Osteoblast (primary cell): ENCODE measurements around the gene ZC3H18. TPM values are rescaled to one million over a fixed set of nuclear protein-coding genes. Genes with fewer than 3 reads are reported as not detected.

Experiments
- DNase-seq: peaks from one replicate; pipeline ENCODE4 v3.0.0; 2011; ENCODE audit warnings: low spot score, mixed read lengths; ENCODE audit not compliant: insufficient read length; ENCODE audit errors: missing footprints
- H2AFZ ChIP-seq: 2 replicates; pipeline ENCODE4 v1.6.0; 2011; ENCODE audit warnings: mild to moderate bottlenecking, low read length
- H3K27ac ChIP-seq: 2 replicates; pipeline ENCODE4 v1.5.1; 2011; ENCODE audit warnings: mild to moderate bottlenecking, low read depth, low read length, moderate library complexity
- H3K27me3 ChIP-seq: 2 replicates; pipeline ENCODE4 v1.6.0; 2012; ENCODE audit warnings: mild to moderate bottlenecking, control low read depth, inconsistent platforms, low read length, moderate library complexity; ENCODE audit not compliant: insufficient read depth
- H3K36me3 ChIP-seq: 2 replicates; pipeline ENCODE4 v1.5.1; 2011; ENCODE audit warnings: mild to moderate bottlenecking, low read length, control low read depth, moderate library complexity; ENCODE audit not compliant: insufficient read depth
- H3K4me1 ChIP-seq: 2 replicates; pipeline ENCODE4 v1.5.1; 2011; ENCODE audit warnings: mild to moderate bottlenecking, low read length, control low read depth, moderate library complexity; ENCODE audit not compliant: insufficient read depth
- H3K4me2 ChIP-seq: 2 replicates; pipeline ENCODE4 v1.6.0; 2011; ENCODE audit warnings: mild to moderate bottlenecking, low read length; ENCODE audit not compliant: insufficient read depth
- H3K4me3 ChIP-seq: fragments of 200-600 bp; sonication (generic); 3 replicates; pipeline ENCODE4 v1.5.1; 2012; ENCODE audit warnings: mild to moderate bottlenecking, low read length, inconsistent platforms; ENCODE audit not compliant: insufficient read depth
- H3K79me2 ChIP-seq: 2 replicates; pipeline ENCODE4 v1.6.0; 2012; ENCODE audit warnings: mild to moderate bottlenecking, low read length, control low read depth, inconsistent platforms; ENCODE audit not compliant: insufficient read depth
- H3K9me3 ChIP-seq: 2 replicates; pipeline ENCODE4 v1.5.1; 2011; ENCODE audit warnings: low read depth, low read length, control low read depth
- H4K20me1 ChIP-seq: 2 replicates; pipeline ENCODE4 v1.6.0; 2012; ENCODE audit warnings: mild to moderate bottlenecking, low read length, control low read depth; ENCODE audit not compliant: insufficient read depth
- total RNA-seq: library from RNA; depleted of rRNA; stranded (reverse); fragments of >200 nt; gene quantifications from 2 replicates; pipeline ENCODE4 v1.2.3, GENCODE V29; 2012
- TF ChIP-seq, protein P1 (sequence below): IDR thresholded peaks from 2 replicates; pipeline ENCODE4 v1.5.1; 2011; ENCODE audit warnings: mild to moderate bottlenecking, low read depth, low read length, moderate library complexity; ENCODE audit errors: extremely low read depth

Gene ZC3H18
- total RNA-seq, 1 donor = 10.9 TPM

DNA sequence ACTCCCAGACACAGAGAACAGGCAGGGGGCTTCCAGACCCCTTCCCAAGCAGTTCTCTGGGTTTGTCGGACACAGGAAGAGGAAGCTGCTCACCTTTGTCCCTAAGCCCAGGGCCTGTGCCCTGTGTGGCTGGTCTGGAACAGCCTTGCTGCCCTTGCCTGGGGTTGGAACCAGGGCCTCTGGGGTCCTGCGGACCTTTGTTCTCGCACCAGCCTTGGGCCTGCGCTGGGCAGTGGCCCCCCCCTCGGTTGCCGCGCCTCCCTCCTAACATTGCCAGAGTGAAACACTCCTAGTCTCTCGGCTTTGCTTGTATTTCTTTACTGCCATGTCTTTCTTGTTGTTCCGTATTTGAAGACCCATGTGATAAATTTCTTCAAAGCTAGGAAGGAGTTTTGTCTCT, 59.6 kb downstream of the ZC3H18 start:
- no peak for DNase-seq
- H3K36me3 ChIP-seq = peaks cover 33% of the 10 kb centered on the region
- H2AFZ ChIP-seq = no peak overlapping the region
- H3K27ac ChIP-seq = no peak overlapping the region
- H3K4me2 ChIP-seq = no peak overlapping the region
- H3K9me3 ChIP-seq = no peaks in the 10 kb centered on the region
- peaks cover 1% of the 10 kb centered on the region for H3K4me1 ChIP-seq
- TF ChIP-seq, protein P1, sequence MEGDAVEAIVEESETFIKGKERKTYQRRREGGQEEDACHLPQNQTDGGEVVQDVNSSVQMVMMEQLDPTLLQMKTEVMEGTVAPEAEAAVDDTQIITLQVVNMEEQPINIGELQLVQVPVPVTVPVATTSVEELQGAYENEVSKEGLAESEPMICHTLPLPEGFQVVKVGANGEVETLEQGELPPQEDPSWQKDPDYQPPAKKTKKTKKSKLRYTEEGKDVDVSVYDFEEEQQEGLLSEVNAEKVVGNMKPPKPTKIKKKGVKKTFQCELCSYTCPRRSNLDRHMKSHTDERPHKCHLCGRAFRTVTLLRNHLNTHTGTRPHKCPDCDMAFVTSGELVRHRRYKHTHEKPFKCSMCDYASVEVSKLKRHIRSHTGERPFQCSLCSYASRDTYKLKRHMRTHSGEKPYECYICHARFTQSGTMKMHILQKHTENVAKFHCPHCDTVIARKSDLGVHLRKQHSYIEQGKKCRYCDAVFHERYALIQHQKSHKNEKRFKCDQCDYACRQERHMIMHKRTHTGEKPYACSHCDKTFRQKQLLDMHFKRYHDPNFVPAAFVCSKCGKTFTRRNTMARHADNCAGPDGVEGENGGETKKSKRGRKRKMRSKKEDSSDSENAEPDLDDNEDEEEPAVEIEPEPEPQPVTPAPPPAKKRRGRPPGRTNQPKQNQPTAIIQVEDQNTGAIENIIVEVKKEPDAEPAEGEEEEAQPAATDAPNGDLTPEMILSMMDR = no peak
- H4K20me1 ChIP-seq = peaks cover 3% of the 10 kb centered on the region
- H3K4me3 ChIP-seq = no peak overlapping the region
- H3K27me3 ChIP-seq = no peaks in the 10 kb centered on the region
- no peaks in the 10 kb centered on the region for H3K79me2 ChIP-seq

DNA sequence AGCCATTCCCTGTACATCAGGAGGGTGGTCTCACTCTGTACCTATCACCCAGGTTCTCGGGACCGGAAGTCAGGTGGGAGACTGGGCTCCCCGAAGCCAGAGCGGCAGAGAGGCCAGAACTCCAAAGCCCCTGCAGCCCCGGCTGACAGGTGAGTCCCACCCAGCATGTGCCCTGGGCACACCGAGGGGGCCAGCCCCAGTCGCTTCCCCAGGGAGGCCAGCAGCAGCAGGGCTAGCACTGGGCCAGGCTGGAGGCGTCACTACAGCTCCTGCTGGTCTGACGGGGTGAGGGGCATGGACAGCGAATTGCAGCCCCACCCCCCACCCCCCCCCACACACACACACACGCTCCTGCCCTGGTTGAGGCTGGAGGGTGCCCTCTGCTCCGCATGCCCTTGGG, 60.2 kb downstream of the ZC3H18 start:
- H3K27ac ChIP-seq = no peak overlapping the region
- no peaks in the 10 kb centered on the region for H3K27me3 ChIP-seq
- H3K79me2 ChIP-seq = no peaks in the 10 kb centered on the region
- TF ChIP-seq, protein P1 = no peak
- peaks cover 6% of the 10 kb centered on the region for H3K4me1 ChIP-seq
- peaks cover 8% of the 10 kb centered on the region for H4K20me1 ChIP-seq
- no peak overlapping the region for H3K4me2 ChIP-seq
- no peaks in the 10 kb centered on the region for H3K9me3 ChIP-seq
- H3K36me3 ChIP-seq = peaks cover 27% of the 10 kb centered on the region
- no peak overlapping the region for H2AFZ ChIP-seq
- no peak overlapping the region for H3K4me3 ChIP-seq
- no peak for DNase-seq

DNA sequence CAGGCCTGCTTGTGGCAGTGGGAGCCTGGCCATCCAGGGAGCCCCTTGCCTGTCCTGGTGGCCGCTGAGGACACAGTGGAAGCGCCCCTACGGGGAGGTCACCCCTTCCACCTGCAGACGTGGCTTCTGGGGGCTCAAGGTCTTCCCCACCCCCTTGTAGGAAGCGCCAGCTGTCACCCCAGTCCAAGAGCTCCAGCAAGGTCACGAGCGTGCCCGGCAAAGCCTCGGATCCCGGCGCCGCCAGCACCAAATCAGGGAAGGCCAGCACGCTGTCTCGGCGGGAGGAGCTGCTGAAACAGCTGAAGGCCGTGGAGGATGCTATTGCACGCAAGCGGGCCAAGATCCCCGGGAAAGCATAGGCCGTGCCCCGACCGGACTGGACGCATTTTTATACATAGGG, 60.7 kb downstream of the ZC3H18 start:
- Histone ChIP-seq H3K27me3 (no peaks in the 10 kb centered on the region), H3K79me2 (no peaks in the 10 kb centered on the region), H3K4me2 (no peak overlapping the region), H4K20me1 (peaks cover 8% of the 10 kb centered on the region), H3K36me3 (peaks cover 25% of the 10 kb centered on the region), H3K27ac (no peak overlapping the region), H3K9me3 (no peaks in the 10 kb centered on the region), H2AFZ (no peak overlapping the region), H3K4me1 (peaks cover 6% of the 10 kb centered on the region), H3K4me3 (no peak overlapping the region)
- no peak for DNase-seq
- TF ChIP-seq, protein P1 = no peak

DNA sequence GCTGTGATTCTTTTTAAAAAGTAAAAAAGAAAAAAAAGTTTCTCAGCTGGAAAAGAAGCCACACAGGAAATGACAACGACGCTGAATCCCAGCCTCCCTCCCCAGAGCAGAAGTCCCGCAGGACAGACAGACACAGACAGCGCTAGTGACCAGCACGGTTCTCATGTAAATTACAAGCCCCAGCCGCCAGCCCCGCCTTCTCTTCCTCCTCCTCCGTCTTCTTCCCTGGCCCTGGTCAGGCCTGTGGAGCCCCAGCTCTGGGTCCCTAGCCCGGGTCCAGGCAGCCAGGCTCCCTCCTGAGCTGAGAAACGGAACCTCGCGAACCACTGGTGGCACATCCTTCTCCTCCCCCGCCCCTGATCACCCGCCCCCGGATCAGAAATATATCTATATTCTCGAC, 61.2 kb downstream of the ZC3H18 start:
- Histone ChIP-seq H3K36me3 (peaks cover 25% of the 10 kb centered on the region), H3K79me2 (no peaks in the 10 kb centered on the region), H3K9me3 (no peaks in the 10 kb centered on the region), H3K4me1 (peaks cover 6% of the 10 kb centered on the region), H3K4me2 (no peak overlapping the region), H3K4me3 (no peak overlapping the region), H3K27me3 (no peaks in the 10 kb centered on the region), H3K27ac (no peak overlapping the region), H2AFZ (no peak overlapping the region), H4K20me1 (peaks cover 10% of the 10 kb centered on the region)
- TF ChIP-seq, protein P1 = no peak
- DNase-seq = no peak
